Activated effector memory CD4-positive, alpha-beta T cell treated with Interleukin-2 at 50 U/mL for 16 hours (primary cell): ENCODE data around the gene GLT8D1.
A peak's percentile ranks its signal among the peaks of the same experiment; 100 is the strongest.
"Not testable (repeated sequence)": the region's sequence is repeated elsewhere in the genome, so short reads cannot be mapped to it uniquely, and the experiment has no call there.

Experiments
- DNase-seq: peaks from one replicate; pipeline ENCODE4 v3.0.0-alpha.2; 2020

Gene GLT8D1

GRCh38 chr3:52705688-52706686, at the start of gene GLT8D1, which contains the start of gene SPCS1:
Gene GLT8D1, minus strand, starts transcription at chr3:52705791. Its CDS starts 5,331 bp downstream, at chr3:52700460.
Gene SPCS1, plus strand, starts transcription at chr3:52706106. Its CDS starts 141 bp downstream, at chr3:52706247.
- peak; percentile 81 for DNase-seq

GRCh38 chr3:52754373-52754772, 48.8 kb upstream of the GLT8D1 start:
- no peak for DNase-seq

- no peak for DNase-seq
These were observed 46.6 kb upstream of the GLT8D1 start for GRCh38 chr3:52752045-52752660.

GRCh38 chr3:52743721-52744120, 38.1 kb upstream of the GLT8D1 start:
- no peak for DNase-seq

GRCh38 chr3:52743152-52743551, 37.6 kb upstream of the GLT8D1 start:
- DNase-seq, result no peak

GRCh38 chr3:52742418-52743041, 36.9 kb upstream of the GLT8D1 start:
- no peak for DNase-seq

- no peak for DNase-seq
These were observed 34.1 kb upstream of the GLT8D1 start for GRCh38 chr3:52739730-52740129.

- no peak for DNase-seq
These were observed 27.8 kb upstream of the GLT8D1 start for GRCh38 chr3:52733256-52733891.

- no peak for DNase-seq
These were observed 26.0 kb upstream of the GLT8D1 start for GRCh38 chr3:52731590-52731989.

GRCh38 chr3:52730681-52731080, 25.1 kb upstream of the GLT8D1 start:
- DNase-seq, result no peak

- not testable (repeated sequence) for DNase-seq
These were observed 23.2 kb upstream of the GLT8D1 start for GRCh38 chr3:52728753-52729152.

GRCh38 chr3:52724511-52724910, 18.9 kb upstream of the GLT8D1 start:
- DNase-seq, result no peak

GRCh38 chr3:52723935-52724334, 18.3 kb upstream of the GLT8D1 start:
- DNase-seq, result no peak

- DNase-seq, result no peak
These were observed 16.9 kb upstream of the GLT8D1 start for GRCh38 chr3:52722491-52722890.

- DNase-seq, result no peak
These were observed 16.1 kb upstream of the GLT8D1 start for GRCh38 chr3:52721730-52722008.

GRCh38 chr3:52721002-52721729, 15.6 kb upstream of the GLT8D1 start:
- DNase-seq, result no peak

- no peak for DNase-seq
These were observed 14.0 kb upstream of the GLT8D1 start for GRCh38 chr3:52719618-52720017.

GRCh38 chr3:52715714-52716305, 10.2 kb upstream of the GLT8D1 start:
- no peak for DNase-seq

GRCh38 chr3:52714335-52715302, 9.0 kb upstream of the GLT8D1 start:
- DNase-seq, result no peak

GRCh38 chr3:52712291-52713212, 7.0 kb upstream of the GLT8D1 start:
- DNase-seq, result no peak
